Activated CD8-positive, alpha-beta memory T cell treated with anti-CD3 and anti-CD28 coated beads, Interleukin-2, amount 50 U/mL, for 24 hours (primary cell): Measurements from ENCODE around the gene MRPL37.

Experiments used
- DNase-seq: peaks from one replicate; pipeline ENCODE4 v3.0.0-alpha.2; 2020; ENCODE audit errors: extremely low read depth

The MRPL37 gene

DNA sequence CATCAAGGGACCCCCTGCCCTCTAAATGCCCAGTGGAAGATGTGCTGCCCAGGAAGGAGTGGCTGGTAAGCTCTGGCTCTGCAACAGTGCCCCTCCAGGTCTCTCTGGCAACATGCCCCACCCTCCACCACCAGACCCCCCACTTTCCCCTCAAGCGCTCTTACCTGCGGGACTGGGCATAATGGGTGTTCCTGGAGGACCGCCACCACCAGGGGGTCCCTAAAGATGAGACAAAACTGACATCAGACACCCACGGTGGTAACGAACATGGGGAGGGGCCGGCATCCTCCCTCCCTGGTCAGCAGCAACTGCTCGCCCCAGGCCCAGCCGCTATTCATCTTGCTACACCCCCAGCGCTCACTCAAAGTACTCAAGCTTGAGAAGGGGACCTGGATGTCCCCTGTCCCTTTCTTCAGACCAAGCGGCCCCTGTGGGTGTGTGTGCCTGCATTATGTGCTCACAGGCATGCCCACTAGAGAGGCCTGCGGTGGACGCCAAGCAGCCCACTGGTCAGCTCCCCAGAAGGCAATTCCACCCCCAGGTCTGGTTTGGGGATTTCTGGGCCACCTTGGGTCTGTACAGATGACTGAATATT is 40.9 kb downstream of the MRPL37 start:
- no peak for DNase-seq

DNA sequence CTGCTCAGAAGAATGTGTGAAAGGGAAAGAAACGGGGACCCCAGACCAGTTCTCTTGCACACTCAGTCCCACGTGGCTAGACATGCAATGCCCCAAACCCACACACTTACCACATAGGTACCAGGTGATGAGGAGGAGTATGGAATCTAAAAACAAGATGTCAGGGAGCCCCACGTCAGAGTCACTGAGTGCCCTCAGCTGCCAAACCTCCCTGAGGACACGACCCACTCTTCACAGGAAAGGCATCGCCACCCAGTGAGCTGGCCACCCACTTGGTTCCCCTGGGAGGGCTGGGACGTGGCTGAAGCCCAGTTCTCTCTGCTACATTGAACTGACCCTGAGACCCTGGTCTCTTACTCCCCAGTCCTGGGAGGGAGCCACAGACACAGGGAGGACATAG is 41.4 kb downstream of the MRPL37 start:
- DNase-seq = no peak

DNA sequence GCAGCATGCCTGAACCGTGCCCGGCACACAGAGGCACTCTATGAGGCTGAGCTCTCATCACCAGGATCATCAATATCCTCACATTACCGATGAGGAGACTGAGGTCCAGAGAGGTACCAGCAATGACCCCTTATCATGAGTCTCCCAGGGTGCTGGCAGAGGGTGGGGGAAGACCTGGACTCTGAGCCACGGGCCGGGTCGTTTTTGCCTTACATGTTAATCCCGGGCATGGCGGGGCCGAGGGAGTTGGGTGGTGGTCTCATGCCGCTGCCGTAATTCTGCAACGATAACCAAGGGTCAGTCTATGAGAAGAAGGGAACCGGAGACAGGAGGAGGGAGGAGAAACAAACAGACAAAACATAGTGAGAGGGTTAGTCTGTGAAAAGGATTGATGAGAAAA is 43.1 kb downstream of the MRPL37 start:
- DNase-seq = no peak

- no peak for DNase-seq
Measured at GRCh38 chr1:54244655-54245054, 44.7 kb downstream of the MRPL37 start.

GRCh38 chr1:54245501-54245900 is 45.5 kb downstream of the MRPL37 start:
- DNase-seq = no peak

DNA sequence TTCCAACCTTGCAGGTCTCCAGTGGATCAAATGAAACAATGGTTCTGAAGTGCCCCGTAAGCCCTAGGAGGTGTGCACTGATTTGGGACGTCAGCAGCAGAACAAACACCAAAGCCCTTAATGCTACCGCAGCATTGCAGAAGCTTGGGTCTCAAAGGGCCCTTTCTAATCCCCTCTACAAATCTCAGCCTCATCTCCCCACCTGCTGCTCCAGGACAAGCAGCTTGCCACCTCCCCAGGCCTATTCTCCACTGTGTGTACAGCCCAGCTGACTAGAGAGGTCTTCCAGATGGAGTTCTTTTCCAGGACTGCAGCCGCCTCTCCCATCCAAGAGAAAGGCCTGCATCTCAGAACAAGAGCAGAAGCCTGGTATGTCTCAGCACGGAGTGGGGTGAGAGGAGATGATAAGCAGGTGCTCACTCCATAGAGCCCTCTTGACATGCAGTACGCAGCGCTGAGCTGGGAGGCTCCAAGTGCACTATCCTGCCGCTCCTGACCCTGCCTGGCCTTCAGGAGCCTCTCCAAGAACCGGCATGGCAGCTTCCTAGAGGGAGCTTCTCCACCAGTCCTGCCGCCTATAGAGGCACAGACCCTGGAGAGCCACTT is 46.3 kb downstream of the MRPL37 start:
- DNase-seq = no peak

- no peak for DNase-seq
Measured at GRCh38 chr1:54247863-54248515, 48.0 kb downstream of the MRPL37 start.

DNA sequence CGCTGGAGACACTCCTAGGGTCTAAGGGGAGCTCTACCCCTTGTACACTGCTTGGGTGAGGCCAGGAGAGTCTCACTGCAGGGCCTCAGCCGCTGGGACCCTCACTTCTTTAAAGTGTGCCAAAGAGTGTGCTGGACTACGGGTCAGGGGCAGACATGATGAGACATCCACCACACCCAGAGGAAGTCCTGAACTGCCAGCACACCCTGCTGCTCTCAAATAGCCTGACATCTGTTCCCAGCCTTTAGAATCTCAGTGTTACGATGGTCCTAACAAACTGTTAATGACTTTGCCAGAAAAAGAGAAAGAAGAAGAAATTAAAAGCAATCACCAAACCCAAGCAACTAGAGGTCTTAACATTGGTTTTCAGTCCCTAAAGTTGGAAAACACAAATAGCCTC is 49.0 kb downstream of the MRPL37 start:
- no peak for DNase-seq

GRCh38 chr1:54249819-54250435 is 50.0 kb downstream of the MRPL37 start:
- DNase-seq = no peak

- DNase-seq = no peak
Measured at GRCh38 chr1:54250670-54251069, 50.7 kb downstream of the MRPL37 start.

DNA sequence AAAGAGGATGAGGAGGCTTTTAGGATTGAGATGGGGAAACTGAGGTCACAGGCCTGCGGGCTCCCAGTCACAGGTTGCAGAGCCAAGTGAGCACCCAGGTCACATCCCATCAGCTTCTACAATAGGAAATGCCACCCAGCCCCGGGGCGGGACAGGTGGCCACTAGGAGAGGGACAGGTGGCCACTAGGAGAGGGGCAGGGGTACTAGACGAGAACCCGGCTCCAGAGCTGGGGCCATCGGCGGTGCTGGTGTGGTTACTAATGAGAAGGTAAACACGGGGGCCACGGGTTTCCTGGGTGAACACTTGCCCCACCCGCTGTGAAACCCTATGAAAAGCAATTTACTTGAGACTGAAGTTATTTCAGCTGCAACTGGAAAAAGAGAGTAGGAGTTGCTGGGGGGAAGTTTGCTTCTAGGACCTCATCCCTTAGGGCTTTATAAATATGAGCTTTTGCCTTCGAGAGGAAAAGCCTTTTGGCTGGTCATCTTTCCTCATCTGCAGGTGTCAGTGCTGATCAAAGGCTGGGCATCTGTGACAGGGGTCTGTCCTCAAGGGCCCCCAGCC is 52.5 kb downstream of the MRPL37 start:
- no peak for DNase-seq

- DNase-seq = no peak
Measured at GRCh38 chr1:54253480-54253879, 53.5 kb downstream of the MRPL37 start.

- no peak for DNase-seq
Measured at GRCh38 chr1:54254055-54254454, 54.1 kb downstream of the MRPL37 start.

GRCh38 chr1:54255026-54255702 is 55.2 kb downstream of the MRPL37 start:
- no peak for DNase-seq

- DNase-seq = no peak
Measured at GRCh38 chr1:54256522-54257345, 56.8 kb downstream of the MRPL37 start.

DNA sequence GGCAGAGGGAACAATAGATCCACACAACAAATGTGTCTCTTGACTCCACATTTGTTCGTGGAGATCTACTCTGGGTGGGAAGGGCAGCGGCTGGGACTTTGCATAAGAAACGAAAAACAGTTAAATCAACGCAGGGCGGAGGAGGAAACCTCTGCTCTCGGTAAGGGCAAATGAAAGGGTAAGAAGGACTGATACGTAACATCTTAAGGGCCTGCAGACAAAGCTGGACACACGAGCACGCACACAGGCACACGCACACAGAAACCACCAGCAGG is 57.3 kb downstream of the MRPL37 start:
- DNase-seq = no peak

DNA sequence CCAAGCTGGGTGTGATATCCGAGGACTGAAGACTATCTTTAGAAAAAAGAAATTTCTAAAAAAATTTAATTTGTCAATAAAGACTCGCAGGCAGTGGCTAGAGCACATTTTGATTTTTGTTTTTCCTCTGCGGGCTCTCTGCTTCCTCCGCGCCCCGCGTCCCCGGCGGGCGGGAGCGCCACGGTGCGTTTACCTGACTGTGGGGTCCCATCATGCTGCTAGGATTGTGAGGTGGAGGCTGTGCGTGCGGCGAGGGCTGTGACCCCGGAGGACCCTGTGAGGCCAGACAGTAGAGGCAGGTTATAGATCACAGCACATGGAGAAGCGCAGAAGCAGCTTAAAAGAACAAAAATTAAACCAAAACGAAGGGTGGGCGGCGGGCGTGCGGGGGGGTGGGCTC is 57.9 kb downstream of the MRPL37 start:
- DNase-seq = no peak

GRCh38 chr1:54259546-54260140 is 59.7 kb downstream of the MRPL37 start:
- no peak for DNase-seq

DNA sequence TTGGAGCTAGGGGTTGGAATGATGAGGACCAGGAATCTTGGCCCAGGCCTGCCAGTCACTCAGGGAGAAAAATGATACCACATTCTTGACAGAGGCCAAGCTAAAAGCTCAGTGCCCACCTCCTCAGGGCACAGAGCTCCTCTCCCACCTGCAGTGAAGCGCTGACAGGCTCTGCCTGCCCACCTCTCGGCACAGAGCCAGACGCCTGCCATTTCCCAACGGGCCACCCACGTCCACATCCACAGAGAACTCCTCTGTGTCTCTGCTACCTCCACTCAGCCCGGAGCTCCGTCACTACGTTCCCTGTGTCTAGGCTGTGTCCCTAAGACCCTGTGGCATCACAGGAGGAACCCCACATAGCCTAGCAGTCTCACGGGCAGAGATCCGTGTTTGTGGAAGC is 60.8 kb downstream of the MRPL37 start:
- DNase-seq = no peak

- no peak for DNase-seq
Measured at GRCh38 chr1:54262244-54262643, 62.3 kb downstream of the MRPL37 start.

GRCh38 chr1:54263601-54264226 is 63.7 kb downstream of the MRPL37 start:
- no peak for DNase-seq
